GM23338 (cell line): ENCODE results near the gene GALNT6. TPM values are rescaled to one million over a fixed set of nuclear protein-coding genes. Genes with fewer than 3 reads are reported as not detected.

Experiments used
- ATAC-seq: fragments of 200-7000 bp; cut with Tn5 transposase; 3 replicates; pipeline ENCODE4 v1.9.1; 2020
- DNase-seq: peaks from one replicate; pipeline ENCODE4 v3.0.0-alpha.2; 2015; ENCODE audit warnings: low spot score
- H2AFZ ChIP-seq: fragments of 200-600 bp; sonication (generic); 2 replicates; pipeline ENCODE4 v1.8.0; 2016; ENCODE audit warnings: antibody characterized with exemption, mild to moderate bottlenecking, moderate library complexity
- H3F3A ChIP-seq: fragments of 200-600 bp; sonication (generic); replicated peaks from 2 replicates; pipeline ENCODE4 v1.8.0; 2017; ENCODE audit warnings: antibody characterized with exemption, mixed run types, low read depth
- H3K27ac ChIP-seq: fragments of 200-600 bp; sonication (generic); 2 replicates; pipeline ENCODE4 v1.6.1; 2016; ENCODE audit warnings: low read depth
- H3K27me3 ChIP-seq: fragments of 200-600 bp; sonication (generic); 2 replicates; pipeline ENCODE4 v1.8.0; 2016; ENCODE audit warnings: mild to moderate bottlenecking, mixed run types, moderate library complexity; ENCODE audit not compliant: insufficient read depth
- H3K36me3 ChIP-seq: fragments of 200-600 bp; sonication (generic); 2 replicates; pipeline ENCODE4 v1.8.0; 2016; ENCODE audit warnings: mild to moderate bottlenecking; ENCODE audit not compliant: insufficient read depth
- H3K4me1 ChIP-seq: fragments of 200-600 bp; sonication (generic); 2 replicates; pipeline ENCODE4 v1.8.0; 2016; ENCODE audit warnings: mild to moderate bottlenecking, moderate library complexity; ENCODE audit not compliant: insufficient read depth
- H3K4me2 ChIP-seq: fragments of 200-600 bp; sonication (generic); 2 replicates; pipeline ENCODE4 v1.7.1; 2017; ENCODE audit warnings: mixed run types
- H3K4me3 ChIP-seq: fragments of 200-600 bp; sonication (generic); 2 replicates; pipeline ENCODE4 v1.6.1; 2016; ENCODE audit warnings: mixed run types
- H3K79me2 ChIP-seq: fragments of 200-600 bp; sonication (generic); replicated peaks from 2 replicates; pipeline ENCODE4 v1.8.0; 2017; ENCODE audit warnings: mild to moderate bottlenecking; ENCODE audit not compliant: insufficient read depth
- H3K9me2 ChIP-seq: fragments of 200-600 bp; sonication (generic); 2 replicates; pipeline ENCODE4 v1.8.0; 2017; ENCODE audit not compliant: insufficient read depth
- H4K20me1 ChIP-seq: fragments of 200-600 bp; sonication (generic); replicated peaks from 2 replicates; pipeline ENCODE4 v1.8.0; 2017; ENCODE audit warnings: mild to moderate bottlenecking; ENCODE audit not compliant: insufficient read depth
- H3K27ac Mint-ChIP-seq: 2 replicates; pipeline ENCODE4 v1.8.0; 2020; ENCODE audit warnings: inconsistent platforms, mild to moderate bottlenecking, moderate library complexity, mixed read lengths
- H3K27me3 Mint-ChIP-seq: 3 replicates; pipeline ENCODE4 v1.8.0; 2022; ENCODE audit warnings: low read depth, mild to moderate bottlenecking, moderate library complexity, mixed read lengths, inconsistent platforms; ENCODE audit not compliant: insufficient read depth, poor library complexity
- H3K36me3 Mint-ChIP-seq: 3 replicates; pipeline ENCODE4 v1.8.0; 2021; ENCODE audit warnings: low read depth, mild to moderate bottlenecking, inconsistent platforms, moderate library complexity, mixed read lengths
- H3K4me1 Mint-ChIP-seq: 3 replicates; pipeline ENCODE4 v1.8.0; 2020; ENCODE audit warnings: mild to moderate bottlenecking, inconsistent platforms, mixed read lengths
- H3K4me3 Mint-ChIP-seq: 3 replicates; pipeline ENCODE4 v1.8.0; 2021; ENCODE audit warnings: moderate library complexity, mild to moderate bottlenecking, inconsistent platforms, mixed read lengths
- H3K9me3 Mint-ChIP-seq: 3 replicates; pipeline ENCODE4 v1.8.0; 2020; ENCODE audit warnings: moderate library complexity, mild to moderate bottlenecking, inconsistent platforms, mixed read lengths
- CREB1 ChIP-seq: fragments of 250-450 bp; sonication (Bioruptor Pico); IDR thresholded peaks from 2 replicates; pipeline ENCODE4 v1.5.0; 2020; ENCODE audit warnings: low read depth, mild to moderate bottlenecking, moderate library complexity
- EZH2 ChIP-seq: fragments of 200-600 bp; sonication (generic); IDR thresholded peaks from one replicate; pipeline ENCODE4 v1.8.0; 2017; ENCODE audit warnings: antibody characterized with exemption, mild to moderate bottlenecking, low read depth; ENCODE audit not compliant: unreplicated experiment
- JUNB ChIP-seq: IDR thresholded peaks from one replicate; pipeline ENCODE4 v1.6.1; 2016; ENCODE audit warnings: antibody characterized with exemption; ENCODE audit not compliant: unreplicated experiment
- NANOG ChIP-seq: IDR thresholded peaks from 2 replicates; pipeline ENCODE4 v1.6.1; 2016; ENCODE audit warnings: antibody characterized with exemption, borderline replicate concordance
- POLR2AphosphoS5 ChIP-seq: IDR thresholded peaks from 2 replicates; pipeline ENCODE4 v1.6.1; 2016; ENCODE audit warnings: antibody characterized with exemption, low read depth
- ZNF331 ChIP-seq: fragments of 250-450 bp; sonication (Bioruptor Pico); IDR thresholded peaks from 2 replicates; pipeline ENCODE4 v1.5.0; 2020; ENCODE audit warnings: low read depth, mild to moderate bottlenecking, moderate library complexity
- polyA plus RNA-seq: library from polyadenylated mRNA; unstranded; fragments of >200 nt; fragmentation: Nextera tagmentation; extraction: Ambion mirVana; gene quantifications from 2 replicates; pipeline ENCODE4 v1.2.1, GENCODE V29; 2016
- total RNA-seq: library from RNA; depleted of rRNA; stranded (reverse); fragments of >200 nt; shearing (Covaris generic); gene quantifications from 2 replicates; pipeline ENCODE4 v1.2.3, GENCODE V29; 2014
- TF ChIP-seq, protein P1 (sequence below), 2 experiments: fragments of 200-600 bp in 1 of 2; sonication (generic) in 1 of 2; conservative IDR thresholded peaks; 2 replicates each; pipeline versions ENCODE4 v1.5.1 to v1.6.1; 2016 to 2017; ENCODE audit warnings: antibody characterized with exemption in 2 of 2, low read depth in 2 of 2, mild to moderate bottlenecking in 2 of 2, moderate library complexity in 1 of 2
- TF ChIP-seq, protein P2 (sequence below): IDR thresholded peaks from one replicate; pipeline ENCODE4 v1.6.1; 2018; ENCODE audit warnings: antibody characterized with exemption; ENCODE audit not compliant: unreplicated experiment
- TF ChIP-seq, protein P3 (sequence below): fragments of 250-450 bp; sonication (Bioruptor Pico); IDR thresholded peaks from 2 replicates; pipeline ENCODE4 v1.5.0; 2020; ENCODE audit warnings: mild to moderate bottlenecking, moderate library complexity

Gene GALNT6
- total and polyA plus RNA-seq, 2 experiments from 2014 or later, result 8.1 to 18.6 TPM

DNA sequence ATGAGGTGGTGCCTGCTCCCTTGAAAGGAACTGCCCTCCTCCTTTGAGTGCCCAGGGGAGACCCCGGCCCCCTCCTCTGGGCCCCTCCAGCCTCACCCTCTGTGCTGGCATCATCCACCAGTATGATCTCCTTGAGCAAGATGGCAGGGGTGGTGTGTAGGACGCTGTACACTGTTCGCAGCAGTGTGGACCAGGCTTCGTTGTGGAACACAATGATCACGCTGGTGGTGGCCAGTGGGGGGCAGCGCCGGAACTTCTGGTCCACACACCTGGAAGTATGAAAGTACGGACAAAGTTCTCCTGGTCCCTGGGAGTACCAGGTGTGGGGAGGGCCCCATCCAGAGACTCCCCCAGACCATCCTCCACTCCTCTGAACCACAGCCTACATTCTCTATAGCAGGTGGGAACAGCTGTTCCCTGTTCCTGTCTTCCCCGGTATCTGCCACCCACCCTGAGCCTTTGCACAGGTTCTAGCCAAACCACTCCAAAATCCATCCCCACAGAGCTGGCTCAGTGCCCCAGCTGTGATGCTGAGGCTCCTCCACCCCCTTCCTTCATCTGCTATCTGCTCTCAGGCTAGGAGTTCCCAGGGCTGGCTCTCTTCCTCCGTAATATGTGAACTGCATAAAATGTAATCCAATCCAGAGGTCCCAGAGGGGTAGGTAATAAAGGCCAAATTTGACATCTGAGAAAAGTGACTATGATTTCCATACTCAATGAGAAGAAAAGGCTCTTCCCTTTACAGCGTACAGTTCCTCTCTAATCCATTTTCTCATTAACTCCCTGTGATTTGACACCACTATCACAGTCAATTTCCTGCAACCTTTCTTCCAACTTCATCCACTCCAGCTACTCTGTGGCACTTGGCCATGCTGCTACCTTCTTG lies 13.9 kb downstream of the GALNT6 start:
- Mint-ChIP-seq H3K27me3 (no peaks in the 10 kb centered on the region), H3K36me3 (peaks cover 32% of the 10 kb centered on the region), H3K4me3 (no peak overlapping the region), H3K27ac (no peak overlapping the region), H3K4me1 (peaks cover 11% of the 10 kb centered on the region), H3K9me3 (no peaks in the 10 kb centered on the region)
- Histone ChIP-seq H3K79me2 (no peaks in the 10 kb centered on the region), H4K20me1 (no peaks in the 10 kb centered on the region; the same call in 1 of the 2 replicates), H3K36me3 (peaks cover 4% of the 10 kb centered on the region; the same call in 1 of the 2 replicates), H3K27me3 (no peaks in the 10 kb centered on the region), H3K4me3 (no peak overlapping the region), H2AFZ (no peak overlapping the region), H3K4me1 (peaks cover 11% of the 10 kb centered on the region), H3K27ac (no peak overlapping the region), H3F3A (no peaks in the 10 kb centered on the region), H3K9me2 (no peaks in the 10 kb centered on the region), H3K4me2 (no peak overlapping the region)
- DNase-seq (no peak), ATAC-seq (no peak)
- TF ChIP-seq, protein P1, sequence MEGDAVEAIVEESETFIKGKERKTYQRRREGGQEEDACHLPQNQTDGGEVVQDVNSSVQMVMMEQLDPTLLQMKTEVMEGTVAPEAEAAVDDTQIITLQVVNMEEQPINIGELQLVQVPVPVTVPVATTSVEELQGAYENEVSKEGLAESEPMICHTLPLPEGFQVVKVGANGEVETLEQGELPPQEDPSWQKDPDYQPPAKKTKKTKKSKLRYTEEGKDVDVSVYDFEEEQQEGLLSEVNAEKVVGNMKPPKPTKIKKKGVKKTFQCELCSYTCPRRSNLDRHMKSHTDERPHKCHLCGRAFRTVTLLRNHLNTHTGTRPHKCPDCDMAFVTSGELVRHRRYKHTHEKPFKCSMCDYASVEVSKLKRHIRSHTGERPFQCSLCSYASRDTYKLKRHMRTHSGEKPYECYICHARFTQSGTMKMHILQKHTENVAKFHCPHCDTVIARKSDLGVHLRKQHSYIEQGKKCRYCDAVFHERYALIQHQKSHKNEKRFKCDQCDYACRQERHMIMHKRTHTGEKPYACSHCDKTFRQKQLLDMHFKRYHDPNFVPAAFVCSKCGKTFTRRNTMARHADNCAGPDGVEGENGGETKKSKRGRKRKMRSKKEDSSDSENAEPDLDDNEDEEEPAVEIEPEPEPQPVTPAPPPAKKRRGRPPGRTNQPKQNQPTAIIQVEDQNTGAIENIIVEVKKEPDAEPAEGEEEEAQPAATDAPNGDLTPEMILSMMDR (conservative IDR thresholded peaks at IDR 0.05; ENCODE audit: low read depth in 2 of 2), result peak; percentile 31 to 50; a peak in 3 of 4 replicates
- TF ChIP-seq ZNF331 (CRISPR knock-in tag), result no peak

DNA sequence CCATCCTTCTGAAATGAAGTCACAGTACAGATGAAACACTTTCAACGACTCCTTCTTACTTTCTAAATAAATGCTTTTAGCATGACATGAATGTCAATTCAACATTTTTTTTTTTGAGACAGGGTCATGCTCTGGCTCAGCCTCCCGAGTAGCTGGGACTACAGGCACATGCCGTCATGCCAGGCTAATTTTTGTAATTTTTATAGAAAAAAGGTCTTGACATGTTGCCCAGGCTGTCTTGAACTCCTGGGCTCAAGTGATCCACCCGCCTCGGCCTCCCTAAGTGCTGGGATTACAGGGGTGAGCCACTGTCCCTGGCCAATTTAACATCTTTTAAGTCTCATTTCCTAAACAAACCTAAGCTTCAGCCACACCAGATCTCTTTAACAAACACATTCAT lies 16.4 kb downstream of the GALNT6 start:
- Histone ChIP-seq H3F3A (no peaks in the 10 kb centered on the region), H3K36me3 (peaks cover 4% of the 10 kb centered on the region; the same call in 1 of the 2 replicates), H3K27ac (no peak overlapping the region), H2AFZ (no peak overlapping the region), H4K20me1 (no peaks in the 10 kb centered on the region; the same call in 1 of the 2 replicates), H3K9me2 (no peaks in the 10 kb centered on the region), H3K4me2 (no peak overlapping the region), H3K27me3 (no peaks in the 10 kb centered on the region), H3K4me3 (no peak overlapping the region), H3K79me2 (no peaks in the 10 kb centered on the region), H3K4me1 (peaks cover 12% of the 10 kb centered on the region; the same call in 1 of the 2 replicates)
- Mint-ChIP-seq H3K27ac (no peak overlapping the region), H3K4me1 (peaks cover 12% of the 10 kb centered on the region), H3K4me3 (no peak overlapping the region), H3K9me3 (no peaks in the 10 kb centered on the region), H3K27me3 (no peaks in the 10 kb centered on the region), H3K36me3 (peaks cover 26% of the 10 kb centered on the region)
- DNase-seq, result no peak
- no peak for ATAC-seq
- TF ChIP-seq NANOG (no peak), JUNB (no peak), POLR2AphosphoS5 (no peak), EZH2 (no peak), CREB1 (no peak)
- TF ChIP-seq, protein P2, sequence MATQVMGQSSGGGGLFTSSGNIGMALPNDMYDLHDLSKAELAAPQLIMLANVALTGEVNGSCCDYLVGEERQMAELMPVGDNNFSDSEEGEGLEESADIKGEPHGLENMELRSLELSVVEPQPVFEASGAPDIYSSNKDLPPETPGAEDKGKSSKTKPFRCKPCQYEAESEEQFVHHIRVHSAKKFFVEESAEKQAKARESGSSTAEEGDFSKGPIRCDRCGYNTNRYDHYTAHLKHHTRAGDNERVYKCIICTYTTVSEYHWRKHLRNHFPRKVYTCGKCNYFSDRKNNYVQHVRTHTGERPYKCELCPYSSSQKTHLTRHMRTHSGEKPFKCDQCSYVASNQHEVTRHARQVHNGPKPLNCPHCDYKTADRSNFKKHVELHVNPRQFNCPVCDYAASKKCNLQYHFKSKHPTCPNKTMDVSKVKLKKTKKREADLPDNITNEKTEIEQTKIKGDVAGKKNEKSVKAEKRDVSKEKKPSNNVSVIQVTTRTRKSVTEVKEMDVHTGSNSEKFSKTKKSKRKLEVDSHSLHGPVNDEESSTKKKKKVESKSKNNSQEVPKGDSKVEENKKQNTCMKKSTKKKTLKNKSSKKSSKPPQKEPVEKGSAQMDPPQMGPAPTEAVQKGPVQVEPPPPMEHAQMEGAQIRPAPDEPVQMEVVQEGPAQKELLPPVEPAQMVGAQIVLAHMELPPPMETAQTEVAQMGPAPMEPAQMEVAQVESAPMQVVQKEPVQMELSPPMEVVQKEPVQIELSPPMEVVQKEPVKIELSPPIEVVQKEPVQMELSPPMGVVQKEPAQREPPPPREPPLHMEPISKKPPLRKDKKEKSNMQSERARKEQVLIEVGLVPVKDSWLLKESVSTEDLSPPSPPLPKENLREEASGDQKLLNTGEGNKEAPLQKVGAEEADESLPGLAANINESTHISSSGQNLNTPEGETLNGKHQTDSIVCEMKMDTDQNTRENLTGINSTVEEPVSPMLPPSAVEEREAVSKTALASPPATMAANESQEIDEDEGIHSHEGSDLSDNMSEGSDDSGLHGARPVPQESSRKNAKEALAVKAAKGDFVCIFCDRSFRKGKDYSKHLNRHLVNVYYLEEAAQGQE, result no peak
- TF ChIP-seq, protein P3, sequence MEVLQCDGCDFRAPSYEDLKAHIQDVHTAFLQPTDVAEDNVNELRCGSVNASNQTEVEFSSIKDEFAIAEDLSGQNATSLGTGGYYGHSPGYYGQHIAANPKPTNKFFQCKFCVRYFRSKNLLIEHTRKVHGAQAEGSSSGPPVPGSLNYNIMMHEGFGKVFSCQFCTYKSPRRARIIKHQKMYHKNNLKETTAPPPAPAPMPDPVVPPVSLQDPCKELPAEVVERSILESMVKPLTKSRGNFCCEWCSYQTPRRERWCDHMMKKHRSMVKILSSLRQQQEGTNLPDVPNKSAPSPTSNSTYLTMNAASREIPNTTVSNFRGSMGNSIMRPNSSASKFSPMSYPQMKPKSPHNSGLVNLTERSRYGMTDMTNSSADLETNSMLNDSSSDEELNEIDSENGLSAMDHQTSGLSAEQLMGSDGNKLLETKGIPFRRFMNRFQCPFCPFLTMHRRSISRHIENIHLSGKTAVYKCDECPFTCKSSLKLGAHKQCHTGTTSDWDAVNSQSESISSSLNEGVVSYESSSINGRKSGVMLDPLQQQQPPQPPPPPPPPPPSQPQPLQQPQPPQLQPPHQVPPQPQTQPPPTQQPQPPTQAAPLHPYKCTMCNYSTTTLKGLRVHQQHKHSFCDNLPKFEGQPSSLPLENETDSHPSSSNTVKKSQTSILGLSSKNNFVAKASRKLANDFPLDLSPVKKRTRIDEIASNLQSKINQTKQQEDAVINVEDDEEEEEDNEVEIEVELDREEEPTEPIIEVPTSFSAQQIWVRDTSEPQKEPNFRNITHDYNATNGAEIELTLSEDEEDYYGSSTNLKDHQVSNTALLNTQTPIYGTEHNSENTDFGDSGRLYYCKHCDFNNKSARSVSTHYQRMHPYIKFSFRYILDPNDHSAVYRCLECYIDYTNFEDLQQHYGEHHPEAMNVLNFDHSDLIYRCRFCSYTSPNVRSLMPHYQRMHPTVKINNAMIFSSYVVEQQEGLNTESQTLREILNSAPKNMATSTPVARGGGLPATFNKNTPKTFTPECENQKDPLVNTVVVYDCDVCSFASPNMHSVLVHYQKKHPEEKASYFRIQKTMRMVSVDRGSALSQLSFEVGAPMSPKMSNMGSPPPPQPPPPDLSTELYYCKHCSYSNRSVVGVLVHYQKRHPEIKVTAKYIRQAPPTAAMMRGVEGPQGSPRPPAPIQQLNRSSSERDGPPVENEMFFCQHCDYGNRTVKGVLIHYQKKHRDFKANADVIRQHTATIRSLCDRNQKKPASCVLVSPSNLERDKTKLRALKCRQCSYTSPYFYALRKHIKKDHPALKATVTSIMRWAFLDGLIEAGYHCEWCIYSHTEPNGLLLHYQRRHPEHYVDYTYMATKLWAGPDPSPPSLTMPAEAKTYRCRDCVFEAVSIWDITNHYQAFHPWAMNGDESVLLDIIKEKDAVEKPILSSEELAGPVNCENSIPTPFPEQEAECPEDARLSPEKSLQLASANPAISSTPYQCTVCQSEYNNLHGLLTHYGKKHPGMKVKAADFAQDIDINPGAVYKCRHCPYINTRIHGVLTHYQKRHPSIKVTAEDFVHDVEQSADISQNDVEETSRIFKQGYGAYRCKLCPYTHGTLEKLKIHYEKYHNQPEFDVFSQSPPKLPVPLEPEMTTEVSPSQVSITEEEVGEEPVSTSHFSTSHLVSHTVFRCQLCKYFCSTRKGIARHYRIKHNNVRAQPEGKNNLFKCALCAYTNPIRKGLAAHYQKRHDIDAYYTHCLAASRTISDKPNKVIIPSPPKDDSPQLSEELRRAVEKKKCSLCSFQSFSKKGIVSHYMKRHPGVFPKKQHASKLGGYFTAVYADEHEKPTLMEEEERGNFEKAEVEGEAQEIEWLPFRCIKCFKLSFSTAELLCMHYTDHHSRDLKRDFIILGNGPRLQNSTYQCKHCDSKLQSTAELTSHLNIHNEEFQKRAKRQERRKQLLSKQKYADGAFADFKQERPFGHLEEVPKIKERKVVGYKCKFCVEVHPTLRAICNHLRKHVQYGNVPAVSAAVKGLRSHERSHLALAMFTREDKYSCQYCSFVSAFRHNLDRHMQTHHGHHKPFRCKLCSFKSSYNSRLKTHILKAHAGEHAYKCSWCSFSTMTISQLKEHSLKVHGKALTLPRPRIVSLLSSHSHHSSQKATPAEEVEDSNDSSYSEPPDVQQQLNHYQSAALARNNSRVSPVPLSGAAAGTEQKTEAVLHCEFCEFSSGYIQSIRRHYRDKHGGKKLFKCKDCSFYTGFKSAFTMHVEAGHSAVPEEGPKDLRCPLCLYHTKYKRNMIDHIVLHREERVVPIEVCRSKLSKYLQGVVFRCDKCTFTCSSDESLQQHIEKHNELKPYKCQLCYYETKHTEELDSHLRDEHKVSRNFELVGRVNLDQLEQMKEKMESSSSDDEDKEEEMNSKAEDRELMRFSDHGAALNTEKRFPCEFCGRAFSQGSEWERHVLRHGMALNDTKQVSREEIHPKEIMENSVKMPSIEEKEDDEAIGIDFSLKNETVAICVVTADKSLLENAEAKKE (CRISPR knock-in tag), result no peak
